Sigmoid colon (tissue), 3 donors: ENCODE results near the gene ADH1C.

Experiments
- CTCF ChIP-seq, 4 experiments: fragments of 450-650 bp in 3 of 4; fragments of 200-600 bp in 1 of 4; IDR thresholded peaks; one replicate each; pipeline ENCODE4 v1.5.1; 2016 to 2019; ENCODE audit warnings: antibody characterized with exemption in 4 of 4, mild to moderate bottlenecking in 3 of 4, moderate library complexity in 2 of 4
- POLR2A ChIP-seq, 2 donors: fragments of 450-650 bp; IDR thresholded peaks; one replicate each; pipeline ENCODE4 v1.6.1; 2016; ENCODE audit warnings: antibody characterized with exemption in 2 of 2, mild to moderate bottlenecking in 2 of 2, moderate library complexity in 2 of 2

DNA sequence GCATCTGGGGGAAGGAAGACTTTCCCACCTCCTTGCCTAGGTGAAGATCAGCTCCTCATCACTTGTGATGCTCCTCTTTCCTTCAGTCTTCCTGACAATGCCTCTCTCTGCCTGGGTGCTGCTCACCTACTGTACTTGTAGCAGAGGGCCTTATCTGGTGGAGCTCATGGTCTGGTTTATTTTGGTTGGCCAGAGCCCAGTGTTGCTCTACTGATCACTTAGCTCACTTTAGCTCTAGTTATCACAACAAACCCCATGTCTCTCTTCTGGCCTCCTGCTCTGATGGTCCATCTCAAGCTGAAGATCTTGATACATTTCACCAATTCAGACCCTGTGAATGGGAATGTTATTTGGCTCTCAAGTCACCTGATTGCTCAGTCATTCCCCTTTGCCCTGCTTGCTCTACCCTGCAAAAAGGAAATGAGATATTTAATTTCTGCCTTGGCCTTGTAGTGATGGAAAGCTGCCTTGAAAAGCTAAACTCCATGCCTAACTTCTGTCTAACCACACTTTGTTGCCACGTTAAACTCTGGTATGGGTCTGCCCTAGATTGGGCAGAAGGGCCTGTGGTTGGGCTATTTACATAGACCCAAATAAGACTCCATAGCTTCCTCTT, 30.3 kb upstream of the ADH1C start:
- TF ChIP-seq CTCF (IDR thresholded peaks at IDR 0.05) (no peak), POLR2A (IDR thresholded peaks at IDR 0.05) (no peak)
